Neural progenitor cell (in vitro differentiated cells): ENCODE measurements around the gene TMPRSS11B. TPM values are rescaled to one million over a fixed set of nuclear protein-coding genes. Genes with fewer than 3 reads are reported as not detected.

Source experiments
- DNase-seq: peaks from one replicate; pipeline ENCODE4 v3.0.0-alpha.2; 2016; ENCODE audit warnings: low spot score
- H2AFZ ChIP-seq: fragments of 200-600 bp; sonication (generic); replicated peaks from 2 replicates; pipeline ENCODE4 v1.6.1; 2016; ENCODE audit warnings: antibody characterized with exemption
- H3F3A ChIP-seq: fragments of 200-600 bp; sonication (generic); 2 replicates; pipeline ENCODE4 v1.6.1; 2016; ENCODE audit warnings: antibody characterized with exemption, low read depth
- H3K27ac ChIP-seq: fragments of 200-600 bp; sonication (generic); 2 replicates; pipeline ENCODE4 v1.5.1; 2016; ENCODE audit warnings: mild to moderate bottlenecking
- H3K27me3 ChIP-seq: fragments of 200-600 bp; sonication (generic); 2 replicates; pipeline ENCODE4 v1.6.1; 2016; ENCODE audit warnings: mild to moderate bottlenecking, moderate library complexity
- H3K36me3 ChIP-seq: fragments of 200-600 bp; sonication (generic); 2 replicates; pipeline ENCODE4 v1.5.1; 2016
- H3K4me1 ChIP-seq: fragments of 200-600 bp; sonication (generic); 2 replicates; pipeline ENCODE4 v1.6.1; 2016; ENCODE audit warnings: mixed run types
- H3K4me2 ChIP-seq: fragments of 200-600 bp; sonication (generic); 2 replicates; pipeline ENCODE4 v1.6.1; 2016
- H3K4me3 ChIP-seq: fragments of 200-600 bp; sonication (generic); 2 replicates; pipeline ENCODE4 v1.5.1; 2016
- H3K79me2 ChIP-seq: fragments of 200-600 bp; sonication (generic); 2 replicates; pipeline ENCODE4 v1.6.1; 2016; ENCODE audit warnings: low read depth
- H3K9ac ChIP-seq: fragments of 200-600 bp; sonication (generic); 2 replicates; pipeline ENCODE4 v1.6.1; 2016
- H3K9me3 ChIP-seq: fragments of 200-600 bp; sonication (generic); 2 replicates; pipeline ENCODE4 v1.5.1; 2016; ENCODE audit warnings: low read depth
- H4K20me1 ChIP-seq: fragments of 200-600 bp; sonication (generic); 2 replicates; pipeline ENCODE4 v1.6.1; 2016; ENCODE audit warnings: low read depth
- H3K27ac Mint-ChIP-seq: 3 replicates; pipeline ENCODE4 v1.8.0; 2021; ENCODE audit warnings: mixed read lengths
- H3K27me3 Mint-ChIP-seq: 2 replicates; pipeline ENCODE4 v1.8.0; 2022; ENCODE audit warnings: low read depth, mild to moderate bottlenecking, inconsistent platforms, moderate library complexity, mixed read lengths; ENCODE audit not compliant: insufficient read depth
- H3K36me3 Mint-ChIP-seq: 3 replicates; pipeline ENCODE4 v1.8.0; 2021; ENCODE audit warnings: mixed read lengths
- H3K4me1 Mint-ChIP-seq: 3 replicates; pipeline ENCODE4 v1.8.0; 2021; ENCODE audit warnings: mixed read lengths
- H3K4me3 Mint-ChIP-seq: 3 replicates; pipeline ENCODE4 v1.8.0; 2021; ENCODE audit warnings: mild to moderate bottlenecking, moderate library complexity, mixed read lengths
- H3K9me3 Mint-ChIP-seq: 3 replicates; pipeline ENCODE4 v1.8.0; 2020; ENCODE audit warnings: mixed read lengths
- CTCF ChIP-seq: fragments of 200-600 bp; sonication (generic); IDR thresholded peaks from 2 replicates; pipeline ENCODE4 v1.5.1; 2017; ENCODE audit warnings: antibody characterized with exemption, mild to moderate bottlenecking
- EZH2 ChIP-seq: fragments of 200-600 bp; sonication (generic); IDR thresholded peaks from 2 replicates; pipeline ENCODE4 v1.6.1; 2017; ENCODE audit warnings: antibody characterized with exemption, mild to moderate bottlenecking, moderate library complexity
- EZH2phosphoT487 ChIP-seq: fragments of 200-600 bp; sonication (generic); IDR thresholded peaks from 2 replicates; pipeline ENCODE4 v1.6.1; 2017; ENCODE audit warnings: antibody characterized with exemption
- total RNA-seq: library from RNA; depleted of rRNA; stranded (reverse); fragments of >200 nt; gene quantifications from 2 replicates; pipeline ENCODE4 v1.2.3, GENCODE V29; 2015; ENCODE audit warnings: low replicate concordance

Gene TMPRSS11B
- total RNA-seq, 1 donor from 2014 or later, result not detected

GRCh38 chr4:68278029-68278428, 32.5 kb upstream of the TMPRSS11B start:
- no peaks in the 10 kb centered on the region for H3K79me2 ChIP-seq
- Mint-ChIP-seq H3K36me3 (no peaks in the 10 kb centered on the region), H3K4me1 (peaks cover 3% of the 10 kb centered on the region), H3K27me3 (peaks cover 2% of the 10 kb centered on the region), H3K4me3 (no peak overlapping the region), H3K27ac (no peak overlapping the region), H3K9me3 (peaks cover 2% of the 10 kb centered on the region)
- H3K27ac ChIP-seq, result no peak overlapping the region
- no peaks in the 10 kb centered on the region for H3F3A ChIP-seq
- peaks cover 2% of the 10 kb centered on the region for H3K4me1 ChIP-seq
- TF ChIP-seq EZH2phosphoT487 (no peak), EZH2 (no peak), CTCF (no peak)
- H3K4me2 ChIP-seq, result no peak overlapping the region
- no peak overlapping the region for H3K4me3 ChIP-seq
- no peaks in the 10 kb centered on the region for H3K9me3 ChIP-seq
- no peaks in the 10 kb centered on the region for H3K27me3 ChIP-seq
- H2AFZ ChIP-seq, result peak overlapping the region; percentile 68
- DNase-seq, result no peak
- no peaks in the 10 kb centered on the region for H3K36me3 ChIP-seq
- no peak overlapping the region for H3K9ac ChIP-seq
- H4K20me1 ChIP-seq, result no peaks in the 10 kb centered on the region

- Histone ChIP-seq H3K4me1 (peaks cover 6% of the 10 kb centered on the region), H3K9ac (no peak overlapping the region), H3K79me2 (no peaks in the 10 kb centered on the region), H4K20me1 (no peaks in the 10 kb centered on the region), H3K4me2 (no peak overlapping the region), H3K9me3 (no peaks in the 10 kb centered on the region), H3K27me3 (no peaks in the 10 kb centered on the region), H2AFZ (no peak overlapping the region), H3K27ac (no peak overlapping the region), H3F3A (no peaks in the 10 kb centered on the region), H3K36me3 (no peaks in the 10 kb centered on the region), H3K4me3 (no peak overlapping the region)
- TF ChIP-seq CTCF, result no peak
- no peak for TF ChIP-seq EZH2
- no peak for TF ChIP-seq EZH2phosphoT487
- H3K4me3 Mint-ChIP-seq, result no peak overlapping the region
- H3K27ac Mint-ChIP-seq, result no peak overlapping the region
- H3K27me3 Mint-ChIP-seq, result peaks cover 2% of the 10 kb centered on the region
- no peak for DNase-seq
- H3K9me3 Mint-ChIP-seq, result peaks cover 2% of the 10 kb centered on the region
- H3K36me3 Mint-ChIP-seq, result no peaks in the 10 kb centered on the region
- peaks cover 7% of the 10 kb centered on the region for H3K4me1 Mint-ChIP-seq
Observed at GRCh38 chr4:68277627-68278026, 32.1 kb upstream of the TMPRSS11B start.

GRCh38 chr4:68272860-68273259, 27.4 kb upstream of the TMPRSS11B start:
- peaks cover 7% of the 10 kb centered on the region for H3K9me3 Mint-ChIP-seq
- H3K27ac Mint-ChIP-seq, result no peak overlapping the region

More at GRCh38 chr4:68272860-68273259, 27.4 kb upstream of the TMPRSS11B start:
- Histone ChIP-seq H3K27me3 (no peaks in the 10 kb centered on the region), H3K9me3 (no peaks in the 10 kb centered on the region), H3K4me1 (peaks cover 10% of the 10 kb centered on the region), H3K9ac (no peak overlapping the region), H3K4me3 (no peak overlapping the region), H3K36me3 (no peaks in the 10 kb centered on the region), H3K79me2 (no peaks in the 10 kb centered on the region), H3K27ac (no peak overlapping the region), H3F3A (no peaks in the 10 kb centered on the region), H4K20me1 (no peaks in the 10 kb centered on the region), H3K4me2 (peak overlapping the region; percentile 73), H2AFZ (peak overlapping the region; percentile 43)
- TF ChIP-seq EZH2 (no peak), EZH2phosphoT487 (no peak), CTCF (no peak)
- no peak overlapping the region for H3K4me3 Mint-ChIP-seq
- H3K4me1 Mint-ChIP-seq, result peaks cover 10% of the 10 kb centered on the region
- H3K36me3 Mint-ChIP-seq, result no peaks in the 10 kb centered on the region
- DNase-seq, result peak; percentile 28
- no peaks in the 10 kb centered on the region for H3K27me3 Mint-ChIP-seq
